Left renal pelvis (tissue), 4 donors: ENCODE data around the gene NUMB. TPM values are rescaled to one million over a fixed set of nuclear protein-coding genes. Genes with fewer than 3 reads are reported as not detected.

Experiments used
- DNase-seq, 4 donors: peaks; one replicate each; pipeline ENCODE4 v3.0.0-alpha.2; 2013; ENCODE audit warnings: low read depth in 4 of 4, low spot score in 3 of 4
- polyA plus RNA-seq, 4 donors: library from polyadenylated mRNA; unstranded; fragments of 120-200 nt; gene quantifications; one replicate each; pipeline ENCODE4 v1.2.1, GENCODE V29; 2013; ENCODE audit not compliant: insufficient read length in 4 of 4

NUMB gene
- polyA plus RNA-seq, 4 donors: 58.9 to 109 (median 89.3) TPM

GRCh38 chr14:73250317-73250713, 208.0 kb downstream of the NUMB start:
- DNase-seq: no peak

- no peak for DNase-seq
These were observed 208.6 kb downstream of the NUMB start for GRCh38 chr14:73249564-73250316.

- DNase-seq: no peak
These were observed 209.2 kb downstream of the NUMB start for GRCh38 chr14:73249108-73249507.

GRCh38 chr14:73248108-73248868, 210.1 kb downstream of the NUMB start:
- no peak for DNase-seq

- DNase-seq: no peak
These were observed 211.8 kb downstream of the NUMB start for GRCh38 chr14:73246387-73247150.

- no peak for DNase-seq
These were observed 212.6 kb downstream of the NUMB start for GRCh38 chr14:73245480-73246325.

GRCh38 chr14:73244541-73245290, 213.6 kb downstream of the NUMB start:
- no peak for DNase-seq

- DNase-seq: no peak
These were observed 214.6 kb downstream of the NUMB start for GRCh38 chr14:73243748-73244147.

GRCh38 chr14:73243341-73243740, 215.0 kb downstream of the NUMB start:
- no peak for DNase-seq

- DNase-seq: no peak
These were observed 215.9 kb downstream of the NUMB start for GRCh38 chr14:73242357-73242901.

GRCh38 chr14:73241481-73242165, 216.7 kb downstream of the NUMB start:
- DNase-seq: no peak

GRCh38 chr14:73240816-73241480, 217.4 kb downstream of the NUMB start:
- DNase-seq: no peak

GRCh38 chr14:73239393-73240241, 218.7 kb downstream of the NUMB start:
- DNase-seq: no peak

GRCh38 chr14:73238941-73239340, 219.4 kb downstream of the NUMB start:
- DNase-seq: no peak

- no peak for DNase-seq
These were observed 219.9 kb downstream of the NUMB start for GRCh38 chr14:73238424-73238852.

GRCh38 chr14:73237786-73238423, 220.4 kb downstream of the NUMB start:
- DNase-seq: no peak
